D341Med (cell line): Measurements from ENCODE around the gene CLDN5.
"Not testable (repeated sequence)": the region's sequence is repeated elsewhere in the genome, so short reads cannot be mapped to it uniquely, and the experiment has no call there.

Experiments used
- DNase-seq: peaks from one replicate; pipeline ENCODE4 v3.0.0; 2012; ENCODE audit warnings: low spot score

CLDN5 gene

GRCh38 chr22:19548427-19548826 is 24.2 kb upstream of the CLDN5 start:
- not testable (repeated sequence) for DNase-seq

GRCh38 chr22:19547620-19548019 is 23.4 kb upstream of the CLDN5 start:
- no peak for DNase-seq

- no peak for DNase-seq
Observed at GRCh38 chr22:19546680-19547079, 22.5 kb upstream of the CLDN5 start.

- no peak for DNase-seq
Observed at GRCh38 chr22:19545935-19546207, 21.7 kb upstream of the CLDN5 start.

DNA sequence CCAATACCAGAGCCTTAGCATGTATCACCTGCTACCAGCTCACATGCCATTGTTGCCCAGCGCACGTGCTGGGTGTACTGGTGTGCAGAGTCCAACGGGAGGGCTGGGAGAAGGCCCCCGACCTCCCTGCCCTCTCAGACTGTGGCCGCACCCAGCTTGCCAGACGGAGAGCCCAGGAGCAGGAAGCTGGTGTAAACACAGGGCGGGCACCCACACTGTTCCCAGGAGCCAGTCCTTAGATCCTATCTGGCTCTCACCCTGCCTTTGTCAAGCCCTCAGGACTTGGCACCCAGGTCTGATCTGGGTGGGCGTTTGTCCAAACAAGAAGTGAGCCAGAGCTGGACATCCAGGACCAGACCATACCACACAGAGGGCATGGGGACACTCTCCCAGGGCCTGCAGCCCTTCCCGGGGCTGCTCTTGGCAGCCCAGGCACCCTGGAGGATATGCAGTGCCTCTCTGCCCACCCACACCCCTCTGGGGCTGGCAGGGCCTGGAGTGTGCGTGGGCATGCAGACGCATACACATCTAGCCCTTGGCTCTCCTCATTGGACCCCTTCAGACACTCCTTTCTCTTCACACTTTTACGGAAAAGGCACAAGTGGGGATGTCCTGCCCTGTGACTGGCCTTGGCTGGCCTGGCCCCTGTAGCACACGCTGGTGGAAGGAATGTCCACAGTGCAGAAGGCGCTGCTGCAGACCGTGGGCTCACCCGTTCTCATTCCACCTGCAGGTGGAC is 19.9 kb upstream of the CLDN5 start:
- no peak for DNase-seq

DNA sequence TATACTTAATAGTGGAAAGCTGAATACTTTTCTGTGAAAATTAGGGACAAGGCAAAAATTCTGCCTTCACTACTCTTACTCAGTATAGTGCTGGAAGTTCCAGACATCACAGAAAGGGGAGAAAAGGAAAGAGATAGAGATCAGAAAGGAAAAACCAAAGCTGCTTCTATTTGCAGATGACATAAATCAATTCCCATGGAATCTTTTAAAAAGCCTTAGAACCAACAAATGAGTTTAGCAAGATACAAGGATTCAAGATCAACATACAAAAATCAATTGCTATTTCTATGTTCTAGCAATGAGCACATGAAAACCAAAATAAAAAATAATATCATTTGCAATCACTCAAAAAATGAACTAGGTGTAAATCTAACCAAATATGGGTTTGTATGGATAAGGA is 16.2 kb upstream of the CLDN5 start:
- no peak for DNase-seq

DNA sequence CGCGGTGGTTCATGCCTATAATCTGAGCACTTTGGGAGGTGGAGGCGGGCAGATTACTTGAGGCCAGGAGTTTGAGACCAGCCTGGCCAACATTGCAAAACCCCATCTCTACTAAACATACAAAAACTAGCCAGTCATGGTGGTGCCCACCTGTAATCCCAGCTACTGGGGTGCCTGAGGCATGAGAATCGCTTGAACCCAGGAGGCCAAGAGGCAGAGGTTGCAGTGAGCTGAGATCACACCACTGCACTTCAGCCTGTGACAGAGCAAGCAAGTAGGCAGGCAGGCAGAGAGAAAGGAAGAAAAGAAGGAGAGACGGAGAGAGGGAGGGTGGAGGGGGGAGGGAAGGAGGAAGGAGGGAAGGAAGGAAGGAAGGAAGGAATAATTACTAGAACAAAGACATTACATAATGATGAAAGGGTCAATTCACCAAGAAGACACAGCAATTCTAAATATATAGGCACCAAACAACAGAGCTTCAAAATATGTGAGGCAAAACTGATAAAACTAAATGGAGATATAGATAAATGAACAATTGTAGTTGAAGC is 13.8 kb upstream of the CLDN5 start:
- no peak for DNase-seq

DNA sequence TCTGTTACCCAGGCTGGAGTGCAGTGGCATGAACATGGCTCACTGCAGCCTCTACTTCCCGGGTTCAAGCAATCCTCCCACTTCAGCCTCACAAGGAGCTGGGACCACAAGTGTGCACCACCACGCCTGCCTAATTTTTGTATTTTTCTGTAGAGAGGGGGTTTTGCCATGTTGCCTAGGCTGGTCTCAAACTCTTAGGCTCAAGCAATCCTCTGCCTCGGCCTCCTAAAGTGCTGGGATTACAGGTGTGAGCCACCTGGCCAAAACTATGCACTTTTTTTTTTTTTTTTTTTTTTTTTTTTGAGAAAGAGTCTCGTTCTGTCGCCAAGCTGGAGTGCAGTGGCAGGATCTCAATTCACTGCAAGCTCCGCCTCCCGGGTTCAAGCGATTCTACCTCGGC is 12.4 kb upstream of the CLDN5 start:
- no peak for DNase-seq

DNA sequence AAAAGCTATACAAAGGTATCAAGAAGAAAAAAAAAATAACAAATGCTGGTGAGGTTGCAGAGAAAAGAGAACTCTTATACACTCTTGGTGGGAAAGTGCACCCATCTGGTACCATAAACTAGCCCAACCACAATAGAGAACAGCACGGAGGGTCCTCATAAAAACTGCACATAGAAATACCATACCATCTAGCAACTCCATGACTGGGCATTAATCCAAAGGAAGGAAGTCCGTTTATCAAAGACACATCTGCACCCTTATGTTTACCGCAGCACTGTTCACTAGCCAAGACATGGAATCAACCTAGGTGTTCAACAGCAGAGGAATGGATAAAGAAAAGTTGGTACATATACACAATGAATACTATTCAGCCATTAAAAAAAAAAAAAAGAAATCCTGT is 10.8 kb upstream of the CLDN5 start:
- DNase-seq: no peak

- DNase-seq: no peak
Observed at GRCh38 chr22:19533857-19534256, 9.6 kb upstream of the CLDN5 start.

DNA sequence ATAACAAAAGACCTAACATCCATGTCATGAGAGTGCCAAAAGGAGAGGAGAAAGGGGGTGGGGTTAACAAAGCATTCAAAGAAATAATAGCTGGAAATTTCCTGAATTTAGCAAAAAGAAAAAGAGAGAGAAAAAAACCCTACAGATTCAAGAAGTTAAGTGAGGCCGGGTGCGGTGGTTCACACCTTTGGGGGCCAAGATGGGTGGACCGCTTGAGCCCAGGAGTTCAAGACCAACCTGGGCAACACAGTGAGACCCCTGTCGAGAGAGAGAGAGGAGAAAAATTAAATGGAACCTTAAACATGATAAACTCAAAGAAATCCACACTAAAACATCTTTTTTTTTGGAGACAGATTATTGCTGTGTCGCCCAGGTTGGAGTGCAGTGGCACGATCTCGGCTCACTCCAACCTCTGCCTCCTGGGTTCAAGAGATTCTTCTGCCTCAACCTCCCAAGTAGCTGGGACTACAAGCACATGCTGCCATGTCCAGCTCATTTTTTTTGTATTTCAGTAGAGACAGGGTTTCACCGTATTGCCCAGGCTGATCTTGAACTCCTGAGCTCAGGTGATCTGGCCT is 8.9 kb upstream of the CLDN5 start:
- no peak for DNase-seq

DNA sequence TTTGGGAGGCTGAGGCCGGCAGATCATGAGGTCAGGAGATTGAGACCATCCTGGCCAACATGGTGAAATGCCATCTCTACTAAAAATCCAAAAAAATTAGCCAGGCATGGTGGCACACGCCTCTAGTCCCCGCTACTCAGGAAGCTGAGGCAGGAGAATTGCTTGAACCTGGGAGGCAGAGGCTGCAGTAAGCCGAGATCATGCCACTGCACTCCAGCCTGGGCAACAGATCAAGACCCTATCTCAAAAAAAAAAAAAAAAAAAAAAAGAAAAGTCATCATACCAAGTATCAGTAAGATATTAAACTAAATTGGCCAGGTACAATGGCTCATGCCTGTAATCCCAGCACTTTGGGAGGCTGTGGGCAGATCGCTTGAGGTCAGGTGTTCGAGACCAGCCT is 7.1 kb upstream of the CLDN5 start:
- not testable (repeated sequence) for DNase-seq

DNA sequence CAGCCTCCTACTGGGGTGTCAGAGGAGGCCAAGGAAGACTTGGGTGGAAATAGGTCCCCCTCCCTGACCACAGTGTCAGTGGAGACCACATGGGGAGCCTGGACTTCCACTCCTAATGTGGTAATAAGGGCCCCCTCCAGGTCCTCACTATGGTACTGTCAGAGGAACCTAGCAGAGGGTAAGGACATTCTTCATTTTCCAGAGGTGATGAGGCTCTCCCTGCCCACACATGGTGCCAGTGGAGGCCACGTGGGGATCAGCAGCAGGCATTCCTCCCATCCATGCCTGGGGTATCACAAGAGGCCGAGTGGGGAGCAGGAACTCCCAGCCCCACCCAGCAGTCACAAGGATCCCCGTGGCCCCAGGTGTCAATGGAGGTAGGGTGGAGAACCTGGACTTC is 6.5 kb upstream of the CLDN5 start:
- no peak for DNase-seq

- DNase-seq: no peak
Observed at GRCh38 chr22:19529811-19530210, 5.6 kb upstream of the CLDN5 start.

- peak; percentile 24 for DNase-seq
Observed at GRCh38 chr22:19527861-19528417, 3.7 kb upstream of the CLDN5 start.

DNA sequence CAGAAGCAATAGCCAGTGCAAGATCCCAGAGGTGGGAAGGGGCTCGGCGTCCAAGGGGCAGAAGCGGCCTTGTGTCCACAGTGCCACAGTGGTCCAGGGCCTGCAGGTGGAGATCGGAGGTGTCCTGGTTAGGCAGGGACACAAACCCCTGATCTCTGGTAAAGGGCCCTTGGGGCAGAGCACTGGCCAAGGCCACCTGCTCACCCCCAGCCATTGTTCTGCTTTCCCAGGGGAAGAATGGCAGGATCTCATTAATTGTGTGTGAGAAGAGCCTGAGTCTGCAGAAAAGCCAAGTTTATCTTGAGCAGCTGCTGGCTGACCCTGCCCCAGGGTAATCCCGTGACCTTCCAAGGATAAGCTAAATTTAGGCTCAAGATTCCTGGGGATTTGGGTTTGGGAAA is 3.1 kb upstream of the CLDN5 start:
- peak; percentile 22 for DNase-seq

- peak; percentile 18 for DNase-seq
Observed at GRCh38 chr22:19526702-19527111, 2.5 kb upstream of the CLDN5 start.

DNA sequence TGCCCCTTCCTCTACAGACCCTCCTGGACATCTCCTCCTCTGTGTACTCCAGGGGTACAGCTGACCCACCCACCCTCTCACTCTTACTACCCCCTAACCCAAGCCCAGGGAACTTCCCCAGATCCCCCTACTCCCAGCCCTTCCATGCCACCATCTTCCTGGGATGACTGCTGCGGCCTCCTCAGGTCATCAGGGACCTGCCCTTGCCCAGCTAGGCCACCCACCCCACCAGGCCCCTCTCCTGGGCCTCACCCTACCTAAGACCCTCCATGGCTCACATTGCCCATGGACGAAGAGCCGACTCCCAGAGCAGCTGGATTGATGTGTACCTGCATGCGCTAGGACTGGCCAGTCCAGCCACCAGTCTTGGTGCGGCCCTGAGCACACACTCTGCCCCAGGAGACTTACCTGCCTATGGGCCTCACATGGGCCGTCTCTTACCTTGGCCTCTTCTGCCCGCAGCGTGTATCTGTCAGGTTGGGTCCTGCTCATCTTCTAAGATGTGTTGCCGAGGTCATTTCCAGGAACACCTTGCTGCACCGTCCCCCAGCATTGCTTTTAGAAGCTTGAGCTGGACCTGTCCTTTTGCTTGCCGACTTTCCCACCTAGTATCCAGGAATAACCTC is 2.0 kb upstream of the CLDN5 start:
- no peak for DNase-seq

DNA sequence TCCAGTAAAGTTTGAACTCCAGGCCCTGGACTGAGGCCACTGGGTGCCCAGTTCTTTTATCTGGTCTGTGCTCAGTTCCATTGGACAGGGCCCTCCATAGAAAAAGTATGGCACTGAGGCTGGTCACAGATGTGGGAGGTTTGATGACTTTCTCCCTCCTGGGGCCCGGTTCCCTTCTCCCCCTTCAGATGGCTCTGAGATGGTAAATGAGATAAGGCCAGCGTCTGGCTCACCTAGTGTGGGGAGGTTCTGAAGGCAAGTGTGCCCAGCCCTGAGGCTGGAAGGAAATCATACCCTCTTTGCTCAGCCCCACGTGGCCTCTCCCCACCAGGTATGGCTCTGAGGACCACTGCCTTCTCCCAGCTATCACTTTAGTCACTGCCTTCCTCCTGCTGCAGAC is 1.5 kb upstream of the CLDN5 start:
- peak; percentile 19 for DNase-seq

DNA sequence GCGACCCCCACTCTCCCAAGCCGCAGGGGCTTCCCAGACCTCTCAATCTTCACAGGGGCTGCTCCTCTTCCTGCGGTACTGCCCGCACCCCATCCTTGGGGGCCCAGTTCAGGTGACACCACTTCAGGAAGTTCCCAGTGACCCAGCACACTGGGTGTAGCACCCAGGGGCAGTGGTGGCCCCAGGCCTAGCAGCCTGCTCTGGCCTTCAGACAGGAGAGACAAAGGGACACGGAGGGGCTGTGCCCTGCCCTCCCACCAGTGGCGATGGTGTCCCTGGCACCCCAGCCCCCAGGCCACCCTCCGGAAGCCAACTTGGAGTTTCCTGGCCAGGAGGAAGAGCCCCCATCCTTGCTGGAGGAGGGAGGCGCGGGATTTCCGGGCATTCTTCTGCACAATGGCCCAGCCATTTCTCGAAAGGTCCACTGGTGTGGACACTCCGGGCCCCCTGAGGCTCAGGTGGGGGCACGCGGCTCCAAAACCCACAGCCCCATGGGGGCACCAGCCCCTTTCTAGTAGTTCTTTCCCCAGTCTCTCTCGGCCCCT is 978 bp upstream of the CLDN5 start:
- DNase-seq: peak; percentile 43

DNA sequence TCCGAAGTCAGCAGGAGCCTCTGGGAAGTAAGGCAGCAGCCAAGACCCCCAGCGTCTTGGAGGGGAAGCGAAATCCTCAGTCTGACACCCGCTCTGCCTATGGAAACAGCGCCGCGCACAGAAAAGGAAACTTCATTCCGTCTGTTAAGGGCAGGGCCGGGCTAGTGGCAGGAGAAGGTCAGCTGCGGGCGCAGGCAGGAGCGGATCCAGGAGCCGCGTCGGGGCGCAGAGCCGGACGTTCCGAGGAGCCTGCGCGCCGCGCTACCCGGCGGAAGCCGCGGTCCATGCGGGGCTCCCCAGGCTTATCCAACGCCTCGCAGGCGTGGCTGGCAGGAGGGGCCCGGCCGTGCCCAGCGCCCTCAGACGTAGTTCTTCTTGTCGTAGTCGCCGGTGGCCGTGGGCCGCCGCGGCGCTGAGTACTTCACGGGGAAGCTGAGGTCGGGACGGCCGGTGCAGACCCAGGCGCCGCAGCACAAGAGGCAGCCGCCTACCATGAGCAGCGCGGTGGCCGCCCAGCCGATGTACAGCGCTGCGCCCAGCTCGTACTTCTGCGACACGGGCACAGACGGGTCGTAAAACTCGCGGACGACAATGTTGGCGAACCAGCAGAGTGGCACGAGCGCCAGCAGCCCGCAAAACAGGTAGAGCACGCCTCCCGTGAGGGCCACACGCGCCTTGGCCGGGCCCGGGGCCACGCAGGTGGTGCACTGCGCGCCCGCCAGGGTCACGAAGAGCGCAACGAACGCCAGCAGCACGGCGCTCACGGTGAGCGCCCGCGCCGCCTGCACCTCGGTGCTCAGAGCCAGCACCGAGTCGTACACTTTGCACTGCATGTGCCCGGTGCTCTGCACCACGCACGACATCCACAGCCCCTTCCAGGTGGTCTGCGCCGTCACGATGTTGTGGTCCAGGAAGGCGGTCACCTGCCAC is 705 bp downstream of the CLDN5 start:
- peak; percentile 74 for DNase-seq

GRCh38 chr22:19522881-19523239 is 1.4 kb downstream of the CLDN5 start:
- peak; percentile 36 for DNase-seq
